Transverse colon (tissue), 4 donors: ENCODE results near the gene PRR23E. TPM values are rescaled to one million over a fixed set of nuclear protein-coding genes. Genes with fewer than 3 reads are reported as not detected.

Experiments used
- DNase-seq: peaks from one replicate; pipeline ENCODE4 v3.0.0-alpha.2; 2019
- H3K27ac ChIP-seq, 4 donors: fragments of 200-600 bp; sonication (generic); 2 replicates each; pipeline ENCODE4 v1.5.1; 2016 to 2018; ENCODE audit warnings: inconsistent platforms in 4 of 4
- H3K27me3 ChIP-seq: fragments of 200-600 bp; sonication (generic); 2 replicates; pipeline ENCODE4 v1.5.1; 2017; ENCODE audit warnings: inconsistent platforms
- H3K36me3 ChIP-seq, 4 donors: fragments of 200-600 bp; sonication (generic); 2 replicates each; pipeline ENCODE4 v1.5.1; 2017 to 2019; ENCODE audit warnings: inconsistent platforms in 4 of 4
- H3K4me1 ChIP-seq, 4 donors: fragments of 200-600 bp; sonication (generic); 2 replicates each; pipeline ENCODE4 v1.5.1; 2017 to 2020; ENCODE audit warnings: inconsistent platforms in 4 of 4
- H3K4me3 ChIP-seq, 4 donors: fragments of 200-600 bp; sonication (generic); 1 replicate in 1 of 4; 2 replicates in 3 of 4; pipeline versions ENCODE4 v1.5.1 to v1.6.1; 2017 to 2019; ENCODE audit warnings: inconsistent platforms in 4 of 4
- H3K9me3 ChIP-seq, 2 donors: fragments of 200-600 bp; sonication (generic); 2 replicates each; pipeline ENCODE4 v1.5.1; 2017 to 2019; ENCODE audit warnings: inconsistent platforms in 2 of 2
- CTCF ChIP-seq, 5 experiments: fragments of 200-600 bp in 3 of 5; fragments of 450-650 bp in 2 of 5; sonication (generic) in 3 of 5; IDR thresholded peaks; 1 replicate in 2 of 5; 2 replicates in 3 of 5; pipeline ENCODE4 v1.5.1; 2016 to 2017; ENCODE audit warnings: antibody characterized with exemption in 5 of 5, inconsistent platforms in 3 of 5, mild to moderate bottlenecking in 2 of 5, moderate library complexity in 1 of 5
- EP300 ChIP-seq: sonication (generic); formaldehyde crosslinking; IDR thresholded peaks from one replicate; pipeline ENCODE4 v1.6.1; 2017; ENCODE audit warnings: antibody characterized with exemption, low read depth
- POLR2A ChIP-seq: fragments of 450-650 bp; IDR thresholded peaks from one replicate; pipeline ENCODE4 v1.6.1; 2016; ENCODE audit warnings: antibody characterized with exemption, mild to moderate bottlenecking, moderate library complexity
- POLR2AphosphoS5 ChIP-seq, 3 donors: sonication (generic); formaldehyde crosslinking; IDR thresholded peaks; one replicate each; pipeline ENCODE4 v1.6.1; 2016; ENCODE audit warnings: antibody characterized with exemption in 3 of 3
- WGBS, 2 donors: methylation state at CpG; one replicate each; pipeline ENCODE4 v1.1.5; 2018; ENCODE audit warnings: low coverage in 1 of 2; 5-methylcytosine and 5-hydroxymethylcytosine counted together
- in situ Hi-C, 4 donors: fragments of 200-750 bp; cut with MboI; loops; one replicate each; pipeline versions ENCODE4 v1.15.0 to v1.15.1; 2017; ENCODE audit warnings: low sequenced_read_pairs in 3 of 4, low pct_ligation_motif_present in 1 of 4, low pct_unique_long_range_greater_than_20kb in 1 of 4
- intact Hi-C: fragments of 100-400 bp; cut with DNase I; formaldehyde crosslinking; loops from one replicate; pipeline ENCODE4 v1.15.1; 2023; ENCODE audit warnings: low total_unique reads
- total RNA-seq, 4 donors: library from RNA; depleted of rRNA; stranded (reverse); fragments of >200 nt; gene quantifications; one replicate each; pipeline ENCODE4 v1.1.0, GENCODE V29; 2016

The PRR23E gene
- total RNA-seq, 4 donors from 2014 or later, result not detected

GRCh38 chr3:127147291-127147885, 45.5 kb upstream of the PRR23E start:
- TF ChIP-seq POLR2AphosphoS5 (IDR thresholded peaks at IDR 0.05), result no peak
- no peak for TF ChIP-seq CTCF (IDR thresholded peaks at IDR 0.05)
- TF ChIP-seq POLR2A, result no peak
- TF ChIP-seq EP300, result no peak
- in situ Hi-C loops, result no loop called here
- no peak overlapping the region for H3K27ac ChIP-seq
- H3K4me1 ChIP-seq, result peaks cover 0 to 6% (median under 1%) of the 10 kb centered on the region in 4 donors
- H3K4me3 ChIP-seq, result no peak overlapping the region
- H3K9me3 ChIP-seq, result no peaks in the 10 kb centered on the region
- WGBS, 2 donors, result 63 to 75% methylated on average over 1 to 8 of the region's 8 CpGs
- intact Hi-C loops, result no loop called here
- H3K36me3 ChIP-seq, result no peaks in the 10 kb centered on the region
- DNase-seq, result no peak
- no peaks in the 10 kb centered on the region for H3K27me3 ChIP-seq

- Histone ChIP-seq H3K4me3 (no peak overlapping the region), H3K36me3 (no peaks in the 10 kb centered on the region), H3K4me1 (no peaks in the 10 kb centered on the region), H3K9me3 (no peaks in the 10 kb centered on the region), H3K27ac (no peak overlapping the region), H3K27me3 (no peaks in the 10 kb centered on the region)
- in situ Hi-C loops, result no loop called here
- no peak for TF ChIP-seq POLR2AphosphoS5 (IDR thresholded peaks at IDR 0.05)
- TF ChIP-seq CTCF (IDR thresholded peaks at IDR 0.05), result no peak
- TF ChIP-seq EP300, result no peak
- no peak for TF ChIP-seq POLR2A
- DNase-seq, result no peak
- WGBS, 2 donors, result 73% methylated on average over 6 of the region's 6 CpGs; no CpG with 5 or more reads in 1 of the 2 donors
- intact Hi-C loops, result no loop called here
Observed at GRCh38 chr3:127149621-127150310, 43.2 kb upstream of the PRR23E start.

- Histone ChIP-seq H3K9me3 (no peaks in the 10 kb centered on the region), H3K27me3 (no peaks in the 10 kb centered on the region), H3K4me1 (no peaks in the 10 kb centered on the region), H3K36me3 (no peaks in the 10 kb centered on the region), H3K4me3 (no peak overlapping the region), H3K27ac (no peak overlapping the region)
- DNase-seq, result no peak
- no peak for TF ChIP-seq POLR2AphosphoS5 (IDR thresholded peaks at IDR 0.05)
- no peak for TF ChIP-seq POLR2A
- intact Hi-C loops, result no loop called here
- 82 to 98% methylated on average over 7 to 15 of the region's 15 CpGs for WGBS, 2 donors
- in situ Hi-C loops, result no loop called here
Observed at GRCh38 chr3:127150513-127151250, 42.2 kb upstream of the PRR23E start.

DNA sequence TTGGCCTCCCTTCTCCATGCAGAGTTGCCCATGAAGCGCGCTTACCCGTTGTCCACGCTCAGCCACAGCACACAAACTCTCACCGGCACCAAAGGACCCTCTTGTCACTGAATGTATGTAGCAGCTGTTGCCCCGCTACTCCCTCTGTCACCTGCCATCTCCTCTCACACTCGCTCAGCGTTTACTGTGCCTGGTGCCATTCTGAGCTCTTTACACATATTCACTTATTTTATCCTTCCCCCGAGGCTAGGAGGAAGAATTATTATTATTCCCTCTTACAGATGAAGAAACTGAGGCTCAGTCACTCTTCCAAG, 41.7 kb upstream of the PRR23E start:
- DNase-seq, result no peak
- 91 to 93% methylated on average over 5 to 9 of the region's 9 CpGs for WGBS, 2 donors
- no peak overlapping the region for H3K4me3 ChIP-seq
- no peaks in the 10 kb centered on the region for H3K4me1 ChIP-seq
- H3K27ac ChIP-seq, result no peak overlapping the region
- intact Hi-C loops, result no loop called here
- H3K27me3 ChIP-seq, result no peaks in the 10 kb centered on the region
- no peaks in the 10 kb centered on the region for H3K9me3 ChIP-seq
- H3K36me3 ChIP-seq, result no peaks in the 10 kb centered on the region
- TF ChIP-seq POLR2AphosphoS5 (IDR thresholded peaks at IDR 0.05) (no peak), POLR2A (no peak), CTCF (IDR thresholded peaks at IDR 0.05) (no peak), EP300 (no peak)
- in situ Hi-C loops, result no loop called here
